ENCODE results near the gene FAM193A. TPM values are rescaled to one million over a fixed set of nuclear protein-coding genes. Genes with fewer than 3 reads are reported as not detected.
"Not testable (repeated sequence)": the region's sequence is repeated elsewhere in the genome, so short reads cannot be mapped to it uniquely, and the experiment has no call there.

Gene FAM193A
- polyA plus RNA-seq, 1 donor (not counting 4 experiments of a cell fraction or from before 2014, with no cell fraction given), result 3.6 TPM

GRCh38 chr4:2545321-2546013 lies 9.0 kb downstream of the FAM193A start:
- no peaks in the 10 kb centered on the region for H3K9me3 ChIP-seq (ENCODE audit: control insufficient read depth, low read depth, low read length)
- no peak overlapping the region for H3K27ac ChIP-seq (ENCODE audit: control insufficient read depth, insufficient read depth, low read length)
- peaks cover 96% of the 10 kb centered on the region for H3K79me2 ChIP-seq (ENCODE audit: control insufficient read depth, insufficient read depth, low read length)
- H3K4me3 ChIP-seq (ENCODE audit: control insufficient read depth in 2 of 3, extremely low read depth in 1 of 3, insufficient read depth in 2 of 3, low read depth in 1 of 3, low read length in 3 of 3), result no peak overlapping the region
- H3K4me1 ChIP-seq (ENCODE audit: control insufficient read depth, extremely low read depth, insufficient read depth, low read length), result peaks cover 7% of the 10 kb centered on the region
- DNase-seq (ENCODE audit: low read depth, low spot score), result no peak
- no peak for TF ChIP-seq CTCF (optimal IDR thresholded peaks at IDR 0.05 in 1 of 3, IDR thresholded peaks at IDR 0.05 in 1 of 3, conservative IDR thresholded peaks at IDR 0.05 in 1 of 3; ENCODE audit: extremely low read depth in 1 of 3, insufficient read depth in 2 of 3, low read length in 3 of 3)
- TF ChIP-seq EZH2 (IDR thresholded peaks at IDR 0.05; ENCODE audit: low read length), result no peak
- no peak for FAIRE-seq
- dilution Hi-C loops (cut with MboI; ENCODE audit: extremely low pct_ligation_motif_present, low sequenced_read_pairs), result no loop called here
- H3K9ac ChIP-seq (ENCODE audit: control insufficient read depth, extremely low read depth, insufficient read depth, low read length), result no peak overlapping the region
- no peaks in the 10 kb centered on the region for H3K27me3 ChIP-seq (ENCODE audit: control insufficient read depth, extremely low read depth, insufficient read depth, low read length)
- H3K9me1 ChIP-seq (ENCODE audit: control insufficient read depth, extremely low read depth, insufficient read depth, low read length), result no peaks in the 10 kb centered on the region
- peaks cover 4% of the 10 kb centered on the region for H4K20me1 ChIP-seq (ENCODE audit: control insufficient read depth, extremely low read depth, insufficient read depth, low read length)
- no peak overlapping the region for H2AFZ ChIP-seq (ENCODE audit: control insufficient read depth, low read length)
- peaks cover 3 to 4% of the 10 kb centered on the region in 2 experiments for H3K36me3 ChIP-seq (ENCODE audit: control insufficient read depth in 2 of 2, extremely low read depth in 1 of 2, insufficient read depth in 2 of 2, low read length in 2 of 2)
- H3K4me2 ChIP-seq (ENCODE audit: control insufficient read depth, extremely low read depth, insufficient read depth, low read depth, low read length), result no peak overlapping the region

GRCh38 chr4:2546286-2546823 lies 9.9 kb downstream of the FAM193A start:
- TF ChIP-seq CTCF (optimal IDR thresholded peaks at IDR 0.05 in 1 of 3, IDR thresholded peaks at IDR 0.05 in 1 of 3, conservative IDR thresholded peaks at IDR 0.05 in 1 of 3; ENCODE audit: extremely low read depth in 1 of 3, insufficient read depth in 2 of 3, low read length in 3 of 3) (no peak), EZH2 (IDR thresholded peaks at IDR 0.05; ENCODE audit: low read length) (no peak)
- Histone ChIP-seq H3K4me2 (ENCODE audit: control insufficient read depth, extremely low read depth, insufficient read depth, low read depth, low read length) (no peak overlapping the region), H3K27me3 (ENCODE audit: control insufficient read depth, extremely low read depth, insufficient read depth, low read length) (no peaks in the 10 kb centered on the region), H3K27ac (ENCODE audit: control insufficient read depth, insufficient read depth, low read length) (no peak overlapping the region), H2AFZ (ENCODE audit: control insufficient read depth, low read length) (no peak overlapping the region), H3K4me3 (ENCODE audit: control insufficient read depth in 2 of 3, extremely low read depth in 1 of 3, insufficient read depth in 2 of 3, low read depth in 1 of 3, low read length in 3 of 3) (no peak overlapping the region), H4K20me1 (ENCODE audit: control insufficient read depth, extremely low read depth, insufficient read depth, low read length) (peaks cover 4% of the 10 kb centered on the region), H3K4me1 (ENCODE audit: control insufficient read depth, extremely low read depth, insufficient read depth, low read length) (peaks cover 7% of the 10 kb centered on the region), H3K9ac (ENCODE audit: control insufficient read depth, extremely low read depth, insufficient read depth, low read length) (no peak overlapping the region), H3K36me3 (ENCODE audit: control insufficient read depth in 2 of 2, extremely low read depth in 1 of 2, insufficient read depth in 2 of 2, low read length in 2 of 2) (peaks cover 3 to 4% of the 10 kb centered on the region in 2 experiments), H3K9me1 (ENCODE audit: control insufficient read depth, extremely low read depth, insufficient read depth, low read length) (no peaks in the 10 kb centered on the region), H3K9me3 (ENCODE audit: control insufficient read depth, low read depth, low read length) (no peaks in the 10 kb centered on the region), H3K79me2 (ENCODE audit: control insufficient read depth, insufficient read depth, low read length) (peaks cover 96% of the 10 kb centered on the region)
- FAIRE-seq, result no peak
- no peak for DNase-seq (ENCODE audit: low read depth, low spot score)
- dilution Hi-C loops (cut with MboI; ENCODE audit: extremely low pct_ligation_motif_present, low sequenced_read_pairs), result no loop called here

- peaks cover 94% of the 10 kb centered on the region for H3K79me2 ChIP-seq (ENCODE audit: control insufficient read depth, insufficient read depth, low read length)
- H3K36me3 ChIP-seq (ENCODE audit: control insufficient read depth in 2 of 2, extremely low read depth in 1 of 2, insufficient read depth in 2 of 2, low read length in 2 of 2); H3K9me3 ChIP-seq (ENCODE audit: control insufficient read depth, low read depth, low read length); H2AFZ ChIP-seq (ENCODE audit: control insufficient read depth, low read length); H3K4me3 ChIP-seq (ENCODE audit: control insufficient read depth in 2 of 3, extremely low read depth in 1 of 3, insufficient read depth in 2 of 3, low read depth in 1 of 3, low read length in 3 of 3); H3K4me2 ChIP-seq (ENCODE audit: control insufficient read depth, extremely low read depth, insufficient read depth, low read depth, low read length); FAIRE-seq; H4K20me1 ChIP-seq (ENCODE audit: control insufficient read depth, extremely low read depth, insufficient read depth, low read length); H3K4me1 ChIP-seq (ENCODE audit: control insufficient read depth, extremely low read depth, insufficient read depth, low read length); H3K27ac ChIP-seq (ENCODE audit: control insufficient read depth, insufficient read depth, low read length); H3K9me1 ChIP-seq (ENCODE audit: control insufficient read depth, extremely low read depth, insufficient read depth, low read length); H3K27me3 ChIP-seq (ENCODE audit: control insufficient read depth, extremely low read depth, insufficient read depth, low read length); DNase-seq (ENCODE audit: low read depth, low spot score); dilution Hi-C loops (cut with MboI; ENCODE audit: extremely low pct_ligation_motif_present, low sequenced_read_pairs); H3K9ac ChIP-seq (ENCODE audit: control insufficient read depth, extremely low read depth, insufficient read depth, low read length): not testable (repeated sequence)
Observed at GRCh38 chr4:2546961-2547691, 10.7 kb downstream of the FAM193A start.
